Measurements from ENCODE around the gene CCDC88C. TPM values are rescaled to one million over a fixed set of nuclear protein-coding genes. Genes with fewer than 3 reads are reported as not detected.

Gene CCDC88C
- total RNA-seq, 2 donors from 2014 or later = 4.0 to 4.4 TPM

- no peak for DNase-seq (ENCODE audit: low spot score)
- no peak overlapping the region for H3K27ac ChIP-seq
- H3K27me3 ChIP-seq = no peaks in the 10 kb centered on the region
Observed at GRCh38 chr14:91337699-91338335, 79.8 kb downstream of the CCDC88C start.

GRCh38 chr14:91336093-91336450, 81.5 kb downstream of the CCDC88C start:
- H3K36me3 ChIP-seq = no peaks in the 10 kb centered on the region
- no peak overlapping the region for H3K4me3 ChIP-seq
- H3K27ac ChIP-seq = no peak overlapping the region
- DNase-seq (ENCODE audit: low spot score) = no peak
- no peaks in the 10 kb centered on the region for H3K27me3 ChIP-seq
- H3K4me1 ChIP-seq = peaks cover 0 to 14% of the 10 kb centered on the region in 2 donors
- no peaks in the 10 kb centered on the region for H3K9me3 ChIP-seq
- no peak for TF ChIP-seq CTCF (IDR thresholded peaks at IDR 0.05)

More at GRCh38 chr14:91337699-91338335, 79.8 kb downstream of the CCDC88C start:
- no peaks in the 10 kb centered on the region for H3K36me3 ChIP-seq
- H3K4me3 ChIP-seq = no peak overlapping the region
- H3K9me3 ChIP-seq = no peaks in the 10 kb centered on the region
- H3K4me1 ChIP-seq = peaks cover 0 to under 1% of the 10 kb centered on the region in 2 donors
- no peak for TF ChIP-seq CTCF (IDR thresholded peaks at IDR 0.05)

GRCh38 chr14:91335191-91336092, 82.2 kb downstream of the CCDC88C start:
- Histone ChIP-seq H3K4me3 (no peak overlapping the region), H3K9me3 (no peaks in the 10 kb centered on the region), H3K36me3 (no peaks in the 10 kb centered on the region), H3K4me1 (peaks cover 0 to 20% of the 10 kb centered on the region in 2 donors), H3K27me3 (no peaks in the 10 kb centered on the region), H3K27ac (no peak overlapping the region)
- no peak for TF ChIP-seq CTCF (IDR thresholded peaks at IDR 0.05)
- DNase-seq (ENCODE audit: low spot score) = no peak

- H3K9me3 ChIP-seq = no peaks in the 10 kb centered on the region
- no peak for TF ChIP-seq CTCF (IDR thresholded peaks at IDR 0.05)
- no peaks in the 10 kb centered on the region for H3K36me3 ChIP-seq
- DNase-seq (ENCODE audit: low spot score) = no peak
- H3K27ac ChIP-seq = no peak overlapping the region
- no peak overlapping the region for H3K4me3 ChIP-seq
- peaks cover 0 to 28% of the 10 kb centered on the region in 2 donors for H3K4me1 ChIP-seq
- H3K27me3 ChIP-seq = no peaks in the 10 kb centered on the region
Observed at GRCh38 chr14:91333650-91334039, 84.0 kb downstream of the CCDC88C start.

- no peak for TF ChIP-seq CTCF (IDR thresholded peaks at IDR 0.05)
- Histone ChIP-seq H3K27me3 (no peaks in the 10 kb centered on the region), H3K27ac (no peak overlapping the region), H3K4me1 (peaks cover 0 to 28% of the 10 kb centered on the region in 2 donors), H3K9me3 (no peaks in the 10 kb centered on the region), H3K4me3 (no peak overlapping the region), H3K36me3 (no peaks in the 10 kb centered on the region)
- no peak for DNase-seq (ENCODE audit: low spot score)
Observed at GRCh38 chr14:91332986-91333649, 84.5 kb downstream of the CCDC88C start.

Measured in right atrium auricular region (tissue), 2 donors.